GM23338 (cell line): Measurements from ENCODE around the gene RNF217. TPM values are rescaled to one million over a fixed set of nuclear protein-coding genes. Genes with fewer than 3 reads are reported as not detected.

Experiments used
- ATAC-seq: fragments of 200-7000 bp; cut with Tn5 transposase; 3 replicates; pipeline ENCODE4 v1.9.1; 2020
- DNase-seq: peaks from one replicate; pipeline ENCODE4 v3.0.0-alpha.2; 2015; ENCODE audit warnings: low spot score
- H2AFZ ChIP-seq: fragments of 200-600 bp; sonication (generic); 2 replicates; pipeline ENCODE4 v1.8.0; 2016; ENCODE audit warnings: antibody characterized with exemption, mild to moderate bottlenecking, moderate library complexity
- H3F3A ChIP-seq: fragments of 200-600 bp; sonication (generic); replicated peaks from 2 replicates; pipeline ENCODE4 v1.8.0; 2017; ENCODE audit warnings: antibody characterized with exemption, mixed run types, low read depth
- H3K27ac ChIP-seq: fragments of 200-600 bp; sonication (generic); 2 replicates; pipeline ENCODE4 v1.6.1; 2016; ENCODE audit warnings: low read depth
- H3K27me3 ChIP-seq: fragments of 200-600 bp; sonication (generic); 2 replicates; pipeline ENCODE4 v1.8.0; 2016; ENCODE audit warnings: mild to moderate bottlenecking, mixed run types, moderate library complexity; ENCODE audit not compliant: insufficient read depth
- H3K36me3 ChIP-seq: fragments of 200-600 bp; sonication (generic); 2 replicates; pipeline ENCODE4 v1.8.0; 2016; ENCODE audit warnings: mild to moderate bottlenecking; ENCODE audit not compliant: insufficient read depth
- H3K4me1 ChIP-seq: fragments of 200-600 bp; sonication (generic); 2 replicates; pipeline ENCODE4 v1.8.0; 2016; ENCODE audit warnings: mild to moderate bottlenecking, moderate library complexity; ENCODE audit not compliant: insufficient read depth
- H3K4me2 ChIP-seq: fragments of 200-600 bp; sonication (generic); 2 replicates; pipeline ENCODE4 v1.7.1; 2017; ENCODE audit warnings: mixed run types
- H3K4me3 ChIP-seq: fragments of 200-600 bp; sonication (generic); 2 replicates; pipeline ENCODE4 v1.6.1; 2016; ENCODE audit warnings: mixed run types
- H3K79me2 ChIP-seq: fragments of 200-600 bp; sonication (generic); replicated peaks from 2 replicates; pipeline ENCODE4 v1.8.0; 2017; ENCODE audit warnings: mild to moderate bottlenecking; ENCODE audit not compliant: insufficient read depth
- H3K9me2 ChIP-seq: fragments of 200-600 bp; sonication (generic); 2 replicates; pipeline ENCODE4 v1.8.0; 2017; ENCODE audit not compliant: insufficient read depth
- H4K20me1 ChIP-seq: fragments of 200-600 bp; sonication (generic); replicated peaks from 2 replicates; pipeline ENCODE4 v1.8.0; 2017; ENCODE audit warnings: mild to moderate bottlenecking; ENCODE audit not compliant: insufficient read depth
- H3K27ac Mint-ChIP-seq: 2 replicates; pipeline ENCODE4 v1.8.0; 2020; ENCODE audit warnings: inconsistent platforms, mild to moderate bottlenecking, moderate library complexity, mixed read lengths
- H3K27me3 Mint-ChIP-seq: 3 replicates; pipeline ENCODE4 v1.8.0; 2022; ENCODE audit warnings: low read depth, mild to moderate bottlenecking, moderate library complexity, mixed read lengths, inconsistent platforms; ENCODE audit not compliant: insufficient read depth, poor library complexity
- H3K36me3 Mint-ChIP-seq: 3 replicates; pipeline ENCODE4 v1.8.0; 2021; ENCODE audit warnings: low read depth, mild to moderate bottlenecking, inconsistent platforms, moderate library complexity, mixed read lengths
- H3K4me1 Mint-ChIP-seq: 3 replicates; pipeline ENCODE4 v1.8.0; 2020; ENCODE audit warnings: mild to moderate bottlenecking, inconsistent platforms, mixed read lengths
- H3K4me3 Mint-ChIP-seq: 3 replicates; pipeline ENCODE4 v1.8.0; 2021; ENCODE audit warnings: moderate library complexity, mild to moderate bottlenecking, inconsistent platforms, mixed read lengths
- H3K9me3 Mint-ChIP-seq: 3 replicates; pipeline ENCODE4 v1.8.0; 2020; ENCODE audit warnings: moderate library complexity, mild to moderate bottlenecking, inconsistent platforms, mixed read lengths
- CREB1 ChIP-seq: fragments of 250-450 bp; sonication (Bioruptor Pico); IDR thresholded peaks from 2 replicates; pipeline ENCODE4 v1.5.0; 2020; ENCODE audit warnings: low read depth, mild to moderate bottlenecking, moderate library complexity
- CTCF ChIP-seq, 2 experiments: fragments of 200-600 bp in 1 of 2; sonication (generic) in 1 of 2; conservative IDR thresholded peaks; 2 replicates each; pipeline versions ENCODE4 v1.5.1 to v1.6.1; 2016 to 2017; ENCODE audit warnings: antibody characterized with exemption in 2 of 2, low read depth in 2 of 2, mild to moderate bottlenecking in 2 of 2, moderate library complexity in 1 of 2
- ETS1 ChIP-seq: IDR thresholded peaks from 2 replicates; pipeline ENCODE4 v1.6.1; 2016; ENCODE audit warnings: antibody characterized with exemption
- EZH2 ChIP-seq: fragments of 200-600 bp; sonication (generic); IDR thresholded peaks from one replicate; pipeline ENCODE4 v1.8.0; 2017; ENCODE audit warnings: antibody characterized with exemption, mild to moderate bottlenecking, low read depth; ENCODE audit not compliant: unreplicated experiment
- EZH2phosphoT487 ChIP-seq: fragments of 200-600 bp; sonication (generic); IDR thresholded peaks from one replicate; pipeline ENCODE4 v1.8.1; 2018; ENCODE audit warnings: antibody characterized with exemption; ENCODE audit not compliant: unreplicated experiment
- JUNB ChIP-seq: IDR thresholded peaks from one replicate; pipeline ENCODE4 v1.6.1; 2016; ENCODE audit warnings: antibody characterized with exemption; ENCODE audit not compliant: unreplicated experiment
- NANOG ChIP-seq: IDR thresholded peaks from 2 replicates; pipeline ENCODE4 v1.6.1; 2016; ENCODE audit warnings: antibody characterized with exemption, borderline replicate concordance
- POLR2AphosphoS5 ChIP-seq: IDR thresholded peaks from 2 replicates; pipeline ENCODE4 v1.6.1; 2016; ENCODE audit warnings: antibody characterized with exemption, low read depth
- REST ChIP-seq: IDR thresholded peaks from one replicate; pipeline ENCODE4 v1.6.1; 2018; ENCODE audit warnings: antibody characterized with exemption; ENCODE audit not compliant: unreplicated experiment
- STAT1 ChIP-seq: IDR thresholded peaks from one replicate; pipeline ENCODE4 v1.6.1; 2016; ENCODE audit warnings: antibody characterized with exemption; ENCODE audit not compliant: unreplicated experiment
- ZNF114 ChIP-seq: fragments of 250-450 bp; sonication (Bioruptor Pico); IDR thresholded peaks from 2 replicates; pipeline ENCODE4 v1.5.0; 2020; ENCODE audit warnings: mild to moderate bottlenecking, moderate library complexity
- ZNF331 ChIP-seq: fragments of 250-450 bp; sonication (Bioruptor Pico); IDR thresholded peaks from 2 replicates; pipeline ENCODE4 v1.5.0; 2020; ENCODE audit warnings: low read depth, mild to moderate bottlenecking, moderate library complexity
- ZNF462 ChIP-seq: fragments of 250-450 bp; sonication (Bioruptor Pico); IDR thresholded peaks from 2 replicates; pipeline ENCODE4 v1.5.0; 2020; ENCODE audit warnings: mild to moderate bottlenecking, moderate library complexity
- polyA plus RNA-seq: library from polyadenylated mRNA; unstranded; fragments of >200 nt; fragmentation: Nextera tagmentation; extraction: Ambion mirVana; gene quantifications from 2 replicates; pipeline ENCODE4 v1.2.1, GENCODE V29; 2016
- total RNA-seq: library from RNA; depleted of rRNA; stranded (reverse); fragments of >200 nt; shearing (Covaris generic); gene quantifications from 2 replicates; pipeline ENCODE4 v1.2.3, GENCODE V29; 2014

RNF217 gene
- total and polyA plus RNA-seq, 2 experiments from 2014 or later = 1.7 to 6.2 TPM

- H3K9me3 Mint-ChIP-seq = no peaks in the 10 kb centered on the region
- H3K27ac ChIP-seq = no peak overlapping the region
- ATAC-seq (no peak), DNase-seq (no peak)
- H3K27me3 Mint-ChIP-seq = no peaks in the 10 kb centered on the region
- no peaks in the 10 kb centered on the region for H3K27me3 ChIP-seq
- H4K20me1 ChIP-seq = no peaks in the 10 kb centered on the region
- no peaks in the 10 kb centered on the region for H3F3A ChIP-seq
- peak overlapping the region; percentile 36 for H3K27ac Mint-ChIP-seq
- H3K4me3 ChIP-seq = no peak overlapping the region
- H3K36me3 Mint-ChIP-seq = no peaks in the 10 kb centered on the region
- no peak overlapping the region for H3K4me3 Mint-ChIP-seq
- H3K79me2 ChIP-seq = no peaks in the 10 kb centered on the region
- TF ChIP-seq ZNF114 = no peak
- no peak for TF ChIP-seq ZNF331
- TF ChIP-seq CTCF (conservative IDR thresholded peaks at IDR 0.05; ENCODE audit: low read depth in 2 of 2) = no peak
- TF ChIP-seq ETS1 = no peak
- TF ChIP-seq ZNF462 = no peak
- no peak for TF ChIP-seq NANOG
- no peak for TF ChIP-seq EZH2phosphoT487
- no peak for TF ChIP-seq EZH2
- no peak for TF ChIP-seq STAT1
- TF ChIP-seq REST = no peak
- no peak for TF ChIP-seq POLR2AphosphoS5
- TF ChIP-seq JUNB = no peak
- no peak for TF ChIP-seq CREB1 (CRISPR knock-in tag)
- no peak overlapping the region for H2AFZ ChIP-seq
- H3K4me2 ChIP-seq = no peak overlapping the region
- H3K36me3 ChIP-seq = no peaks in the 10 kb centered on the region
- H3K4me1 ChIP-seq = peaks cover 26% of the 10 kb centered on the region
- peaks cover 27% of the 10 kb centered on the region for H3K4me1 Mint-ChIP-seq
- H3K9me2 ChIP-seq = no peaks in the 10 kb centered on the region
Observed at GRCh38 chr6:125018136-125018535, 55.9 kb downstream of the RNF217 start.
